Measurements from ENCODE around the gene CHST9. TPM values are rescaled to one million over a fixed set of nuclear protein-coding genes. Genes with fewer than 3 reads are reported as not detected.

CHST9 gene
- total and polyA plus RNA-seq, 10 of the 15 experiments (the other 5 are each of a cell fraction or from before 2014, with no cell fraction given) = 0.34 TPM; not detected in 9

- TF ChIP-seq CEBPB (IDR thresholded peaks at IDR 0.05; ENCODE audit: borderline replicate concordance in 1 of 2, low read depth in 2 of 2, low read length in 2 of 2) (no peak), ELK1 (IDR thresholded peaks at IDR 0.05; ENCODE audit: low read depth, low read length) (no peak), SPI1 (IDR thresholded peaks at IDR 0.05; ENCODE audit: borderline replicate concordance, insufficient read depth, low read depth, low read length) (no peak), MXI1 (IDR thresholded peaks at IDR 0.05; ENCODE audit: low read depth, low read length) (no peak), ESRRA (IDR thresholded peaks at IDR 0.05; ENCODE audit: low read length) (no peak), PML (IDR thresholded peaks at IDR 0.05; ENCODE audit: low read length) (no peak)
Measured at GRCh38 chr18:27033722-27034121, 151.4 kb downstream of the CHST9 start (continued).

- no peaks in the 10 kb centered on the region; a peak in 1 of 4 replicates for H3K27me3 ChIP-seq (replicated peaks in 1 of 2; ENCODE audit: control insufficient read depth in 2 of 2, insufficient read depth in 2 of 2, low read length in 1 of 2)
- H3K79me2 ChIP-seq (ENCODE audit: control insufficient read depth, insufficient read depth, low read length) = no peaks in the 10 kb centered on the region
- no peak overlapping the region for H3K4me2 ChIP-seq (ENCODE audit: control insufficient read depth, insufficient read depth)
- no peaks in the 10 kb centered on the region for H3K36me3 ChIP-seq (ENCODE audit: control insufficient read depth in 2 of 2, insufficient read depth in 2 of 2, low read length in 1 of 2)
- FAIRE-seq = no peak
- no peak overlapping the region for H3K4me3 ChIP-seq
- 43% methylated on average over 9 of the region's 9 CpGs for WGBS (ENCODE audit: insufficient coverage, insufficient replicate concordance, low lambda C conversion rate, missing lambda C conversion rate)
- no TSS peak for BruUV-seq (replicated peaks)
- no peaks in the 10 kb centered on the region for H4K20me1 ChIP-seq (ENCODE audit: control insufficient read depth, insufficient read depth)
- POLR2A ChIA-PET = interaction anchor here (0.6 kb wide), 1 partner anchor 124 kb away, joined by 3 read pairs; no protein-coding TSS in a partner anchor
- in situ Hi-C loops (cut with MboI) = no loop called here
- H3K4me1 ChIP-seq (ENCODE audit: control insufficient read depth, insufficient read depth, low read length) = no peaks in the 10 kb centered on the region
- RAD21 ChIA-PET (ENCODE audit: unreplicated experiment) = no interaction called here
- H3K9ac ChIP-seq (ENCODE audit: control insufficient read depth, insufficient read depth, low read length) = no peak overlapping the region
- intact Hi-C loops (cut with micrococcal nuclease; ENCODE audit: unreplicated experiment) = no loop called here
- H3K27ac ChIP-seq (ENCODE audit: control insufficient read depth, insufficient read depth) = no peak overlapping the region
- no peak for ATAC-seq
- SMC1A ChIA-PET (ENCODE audit: uncharacterized antibody, unreplicated experiment) = interaction anchor here (0.8 kb wide), 1 partner anchor 12 kb away, joined by 3 read pairs; no protein-coding TSS in a partner anchor
- CTCF ChIA-PET = interaction anchor here (1.4 kb wide), 1 partner anchor 9 kb away, joined by 3 read pairs; no protein-coding TSS in a partner anchor
- H3K9me3 ChIP-seq (replicated peaks; ENCODE audit: control insufficient read depth, insufficient read depth, low read length) = no peaks in the 10 kb centered on the region
- DNase-seq (ENCODE audit: low read depth, low spot score) = no peak
- H2AFZ ChIP-seq (ENCODE audit: control insufficient read depth, low read depth, low read length) = no peak overlapping the region
- TF ChIP-seq ZBTB11 (CRISPR knock-in tag; IDR thresholded peaks at IDR 0.05) (no peak), BCL11A (IDR thresholded peaks at IDR 0.05; ENCODE audit: low read depth, low read length) (no peak)
- TF ChIP-seq, protein P1, sequence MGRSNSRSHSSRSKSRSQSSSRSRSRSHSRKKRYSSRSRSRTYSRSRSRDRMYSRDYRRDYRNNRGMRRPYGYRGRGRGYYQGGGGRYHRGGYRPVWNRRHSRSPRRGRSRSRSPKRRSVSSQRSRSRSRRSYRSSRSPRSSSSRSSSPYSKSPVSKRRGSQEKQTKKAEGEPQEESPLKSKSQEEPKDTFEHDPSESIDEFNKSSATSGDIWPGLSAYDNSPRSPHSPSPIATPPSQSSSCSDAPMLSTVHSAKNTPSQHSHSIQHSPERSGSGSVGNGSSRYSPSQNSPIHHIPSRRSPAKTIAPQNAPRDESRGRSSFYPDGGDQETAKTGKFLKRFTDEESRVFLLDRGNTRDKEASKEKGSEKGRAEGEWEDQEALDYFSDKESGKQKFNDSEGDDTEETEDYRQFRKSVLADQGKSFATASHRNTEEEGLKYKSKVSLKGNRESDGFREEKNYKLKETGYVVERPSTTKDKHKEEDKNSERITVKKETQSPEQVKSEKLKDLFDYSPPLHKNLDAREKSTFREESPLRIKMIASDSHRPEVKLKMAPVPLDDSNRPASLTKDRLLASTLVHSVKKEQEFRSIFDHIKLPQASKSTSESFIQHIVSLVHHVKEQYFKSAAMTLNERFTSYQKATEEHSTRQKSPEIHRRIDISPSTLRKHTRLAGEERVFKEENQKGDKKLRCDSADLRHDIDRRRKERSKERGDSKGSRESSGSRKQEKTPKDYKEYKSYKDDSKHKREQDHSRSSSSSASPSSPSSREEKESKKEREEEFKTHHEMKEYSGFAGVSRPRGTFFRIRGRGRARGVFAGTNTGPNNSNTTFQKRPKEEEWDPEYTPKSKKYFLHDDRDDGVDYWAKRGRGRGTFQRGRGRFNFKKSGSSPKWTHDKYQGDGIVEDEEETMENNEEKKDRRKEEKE (IDR thresholded peaks at IDR 0.05) = no peak
- TF ChIP-seq, protein P2, sequence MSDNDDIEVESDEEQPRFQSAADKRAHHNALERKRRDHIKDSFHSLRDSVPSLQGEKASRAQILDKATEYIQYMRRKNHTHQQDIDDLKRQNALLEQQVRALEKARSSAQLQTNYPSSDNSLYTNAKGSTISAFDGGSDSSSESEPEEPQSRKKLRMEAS (IDR thresholded peaks at IDR 0.05; ENCODE audit: low read depth, low read length) = no peak
Measured at GRCh38 chr18:27030421-27030820, 154.7 kb downstream of the CHST9 start.

Data from GM12878 (cell line).